K562 treated with DMSO at 1 percent for 4 hours (cell line): Measurements from ENCODE around the gene STBD1. TPM values are rescaled to one million over a fixed set of nuclear protein-coding genes. Genes with fewer than 3 reads are reported as not detected.

Experiments
- total RNA-seq: library from RNA; unstranded; fragments of 300-600 nt; gene quantifications from 2 replicates; pipeline ENCODE4 v1.2.3, GENCODE V29; 2022; ENCODE audit not compliant: insufficient read depth

Gene STBD1
- 1.4 and 1.7 TPM in 2 replicates for total RNA-seq

GRCh38 chr4:76305971-76306881 is at the start of gene STBD1:
Gene STBD1 (plus strand): TSS chr4:76306733. CDS start chr4:76306770, 37 bp downstream.

Other genes starting within 250 kb of the STBD1 start
- not detected in 2 replicates for gene ART3, start 232.0 kb upstream of the STBD1 start, total RNA-seq
- 35.4 and 36.9 TPM in 2 replicates for gene NUP54, start 158.3 kb upstream of the STBD1 start, total RNA-seq
- gene SCARB2, start 92.9 kb upstream of the STBD1 start, total RNA-seq = 26.2 and 27.2 TPM in 2 replicates
- 10.7 and 12.6 TPM in 2 replicates for gene FAM47E, start 55.0 kb upstream of the STBD1 start, total RNA-seq
- not detected in 2 replicates for gene CCDC158, start 114.4 kb downstream of the STBD1 start, total RNA-seq
- not detected in 2 replicates for gene SHROOM3, start 128.5 kb downstream of the STBD1 start, total RNA-seq